ENCODE results near the gene ARHGAP18. TPM values are rescaled to one million over a fixed set of nuclear protein-coding genes. Genes with fewer than 3 reads are reported as not detected.

The ARHGAP18 gene
- total RNA-seq, 5 donors from 2014 or later (not counting 1 experiment from before 2014, with no cell fraction given): 3.6 to 4.3 (median 4.0) TPM

GRCh38 chr6:129749749-129750120 lies 39.8 kb upstream of the ARHGAP18 start:
- CTCF ChIA-PET: interaction anchor here (0.5 to 3.6 kb wide), 19 partner anchors 9 to 730 kb away, joined by 3 to 51 read pairs (median 5); partner anchors contain the start of gene ARHGAP18 (in 1 of the 2)
- Mint-ChIP-seq H3K4me1 (peaks cover 45 to 57% (median 48%) of the 10 kb centered on the region in 3 donors), H3K27ac (peak overlapping the region; percentile 92 to 95), H3K36me3 (no peaks in the 10 kb centered on the region), H3K4me3 (peak overlapping the region; percentile 54 to 77 (median 72)), H3K27me3 (no peaks in the 10 kb centered on the region), H3K9me3 (no peaks in the 10 kb centered on the region)
- Histone ChIP-seq H3K9me3 (no peaks in the 10 kb centered on the region), H3K27ac (ENCODE audit: low read length) (peak overlapping the region; percentile 84), H3K4me3 (ENCODE audit: control insufficient read depth in 1 of 2, extremely low read depth in 1 of 2, low read length in 1 of 2) (peak overlapping the region in 1 of 2 donors; percentile 3), H3K4me1 (ENCODE audit: control insufficient read depth in 1 of 2, extremely low read depth in 1 of 2, insufficient read depth in 2 of 2, low read length in 2 of 2) (peaks cover 24 to 34% of the 10 kb centered on the region in 2 experiments), H3K36me3 (ENCODE audit: control insufficient read depth in 2 of 2, extremely low read depth in 1 of 2, insufficient read depth in 1 of 2, low read length in 1 of 2) (no peaks in the 10 kb centered on the region), H3K27me3 (replicated peaks in 1 of 2; ENCODE audit: control insufficient read depth in 2 of 2, extremely low read depth in 1 of 2, insufficient read depth in 2 of 2, low read length in 1 of 2) (no peaks in the 10 kb centered on the region)
- POLR2A ChIA-PET: interaction anchor here (0.5 to 1.0 kb wide), 3 partner anchors 21 to 111 kb away, joined by 3 to 6 read pairs (median 4); no protein-coding TSS in a partner anchor
- WGBS (ENCODE audit: insufficient coverage): no CpG with 5 or more reads among the region's 4 CpGs
- peak in 14 of 35 experiments; percentile 4 to 74 (median 19) for DNase-seq
- ATAC-seq (replicated peaks in 1 of 4): peak; percentile 59 to 78 (median 76)

- Mint-ChIP-seq H3K36me3 (no peaks in the 10 kb centered on the region), H3K27ac (peak overlapping the region; percentile 92 to 95), H3K4me3 (peak overlapping the region; percentile 54 to 77 (median 72)), H3K9me3 (no peaks in the 10 kb centered on the region), H3K27me3 (no peaks in the 10 kb centered on the region), H3K4me1 (peaks cover 51 to 63% (median 51%) of the 10 kb centered on the region in 3 donors)
- H3K36me3 ChIP-seq (ENCODE audit: control insufficient read depth in 2 of 2, extremely low read depth in 1 of 2, insufficient read depth in 1 of 2, low read length in 1 of 2): no peaks in the 10 kb centered on the region
- peaks cover 24 to 34% of the 10 kb centered on the region in 2 experiments for H3K4me1 ChIP-seq (ENCODE audit: control insufficient read depth in 1 of 2, extremely low read depth in 1 of 2, insufficient read depth in 2 of 2, low read length in 2 of 2)
- H3K27me3 ChIP-seq (replicated peaks in 1 of 2; ENCODE audit: control insufficient read depth in 2 of 2, extremely low read depth in 1 of 2, insufficient read depth in 2 of 2, low read length in 1 of 2): no peaks in the 10 kb centered on the region
- ChIA-PET POLR2A (interaction anchor here (0.6 to 1.0 kb wide), 3 partner anchors 20 to 1858 kb away, joined by 3 to 4 read pairs (median 3); no protein-coding TSS in a partner anchor), CTCF (interaction anchor here (0.5 to 3.6 kb wide), 20 partner anchors 8 to 1796 kb away, joined by 3 to 51 read pairs (median 4); partner anchors contain the start of gene ARHGAP18 (in 1 of the 2))
- peak in 1 of 35 experiments; percentile 22 for DNase-seq
- peak in 1 of 4 experiments; percentile 3 for ATAC-seq (replicated peaks in 1 of 4)
- H3K4me3 ChIP-seq (ENCODE audit: control insufficient read depth in 1 of 2, extremely low read depth in 1 of 2, low read length in 1 of 2): peak overlapping the region in 1 of 2 donors; percentile 3
- peak overlapping the region; percentile 84 for H3K27ac ChIP-seq (ENCODE audit: low read length)
- WGBS (ENCODE audit: insufficient coverage): no CpG with 5 or more reads among the region's 7 CpGs
- no peaks in the 10 kb centered on the region for H3K9me3 ChIP-seq
Measured at GRCh38 chr6:129748901-129749748, 39.1 kb upstream of the ARHGAP18 start.

- CTCF ChIA-PET: interaction anchor here (0.6 to 3.6 kb wide), 12 partner anchors 9 to 273 kb away, joined by 3 to 51 read pairs (median 4); no protein-coding TSS in a partner anchor
- Mint-ChIP-seq H3K27ac (peak overlapping the region; percentile 92 to 95), H3K4me1 (peaks cover 56 to 70% (median 59%) of the 10 kb centered on the region in 3 donors), H3K9me3 (no peaks in the 10 kb centered on the region), H3K4me3 (peak overlapping the region; percentile 54 to 77 (median 72)), H3K27me3 (no peaks in the 10 kb centered on the region), H3K36me3 (no peaks in the 10 kb centered on the region)
- Histone ChIP-seq H3K36me3 (ENCODE audit: control insufficient read depth in 2 of 2, extremely low read depth in 1 of 2, insufficient read depth in 1 of 2, low read length in 1 of 2) (no peaks in the 10 kb centered on the region), H3K27me3 (replicated peaks in 1 of 2; ENCODE audit: control insufficient read depth in 2 of 2, extremely low read depth in 1 of 2, insufficient read depth in 2 of 2, low read length in 1 of 2) (no peaks in the 10 kb centered on the region), H3K4me1 (ENCODE audit: control insufficient read depth in 1 of 2, extremely low read depth in 1 of 2, insufficient read depth in 2 of 2, low read length in 2 of 2) (peaks cover 24 to 34% of the 10 kb centered on the region in 2 experiments), H3K9me3 (no peaks in the 10 kb centered on the region), H3K27ac (ENCODE audit: low read length) (peak overlapping the region; percentile 84), H3K4me3 (ENCODE audit: control insufficient read depth in 1 of 2, extremely low read depth in 1 of 2, low read length in 1 of 2) (peak overlapping the region in 1 of 2 donors; percentile 21)
- DNase-seq (peak in 31 of 35 experiments; percentile 4 to 78 (median 28)), ATAC-seq (replicated peaks in 1 of 4) (peak; percentile 81 to 84 (median 82))
- POLR2A ChIA-PET: interaction anchor here (0.6 to 1.0 kb wide), 5 partner anchors 76 to 1859 kb away, joined by 3 to 8 read pairs (median 3); no protein-coding TSS in a partner anchor
- 0% methylated on average over 2 of the region's 4 CpGs for WGBS (ENCODE audit: insufficient coverage)
Measured at GRCh38 chr6:129748212-129748900, 38.4 kb upstream of the ARHGAP18 start.

GRCh38 chr6:129747588-129748112 lies 37.7 kb upstream of the ARHGAP18 start:
- POLR2A ChIA-PET: interaction anchor here in 1 of 2 donors (0.7 to 0.8 kb wide), 2 partner anchors 75 to 393 kb away, joined by 4 to 8 read pairs; no protein-coding TSS in a partner anchor

GRCh38 chr6:129744880-129745237 lies 34.9 kb upstream of the ARHGAP18 start:
- POLR2A ChIA-PET: interaction anchor here in 1 of 2 donors (0.6 to 1.0 kb wide), 2 partner anchors 20 to 147 kb away, joined by 3 to 4 read pairs; no protein-coding TSS in a partner anchor
- CTCF ChIA-PET: interaction anchor here (0.6 to 2.7 kb wide), 7 partner anchors 9 to 277 kb away, joined by 3 to 13 read pairs (median 3); no protein-coding TSS in a partner anchor

More at GRCh38 chr6:129747588-129748112, 37.7 kb upstream of the ARHGAP18 start:
- Histone ChIP-seq H3K9me3 (no peaks in the 10 kb centered on the region), H3K27me3 (replicated peaks in 1 of 2; ENCODE audit: control insufficient read depth in 2 of 2, extremely low read depth in 1 of 2, insufficient read depth in 2 of 2, low read length in 1 of 2) (no peaks in the 10 kb centered on the region), H3K4me3 (ENCODE audit: control insufficient read depth in 1 of 2, extremely low read depth in 1 of 2, low read length in 1 of 2) (no peak overlapping the region), H3K4me1 (ENCODE audit: control insufficient read depth in 1 of 2, extremely low read depth in 1 of 2, insufficient read depth in 2 of 2, low read length in 2 of 2) (peaks cover 24 to 34% of the 10 kb centered on the region in 2 experiments), H3K27ac (ENCODE audit: low read length) (peak overlapping the region; percentile 84), H3K36me3 (ENCODE audit: control insufficient read depth in 2 of 2, extremely low read depth in 1 of 2, insufficient read depth in 1 of 2, low read length in 1 of 2) (no peaks in the 10 kb centered on the region)
- DNase-seq: no peak
- Mint-ChIP-seq H3K27me3 (no peaks in the 10 kb centered on the region), H3K4me1 (peaks cover 56 to 74% (median 64%) of the 10 kb centered on the region in 3 donors), H3K27ac (peak overlapping the region; percentile 94 to 95), H3K36me3 (no peaks in the 10 kb centered on the region), H3K4me3 (peak overlapping the region in 2 of 3 donors; percentile 54 to 77), H3K9me3 (no peaks in the 10 kb centered on the region)
- CTCF ChIA-PET: interaction anchor here (0.6 to 3.6 kb wide), 10 partner anchors 9 to 1786 kb away, joined by 3 to 51 read pairs (median 3); no protein-coding TSS in a partner anchor
- no peak for ATAC-seq (replicated peaks in 1 of 4)
- no CpG with 5 or more reads among the region's 4 CpGs for WGBS (ENCODE audit: insufficient coverage)

More at GRCh38 chr6:129744880-129745237, 34.9 kb upstream of the ARHGAP18 start:
- ATAC-seq (replicated peaks in 1 of 4) (no peak), DNase-seq (no peak)
- Histone ChIP-seq H3K4me1 (ENCODE audit: control insufficient read depth in 1 of 2, extremely low read depth in 1 of 2, insufficient read depth in 2 of 2, low read length in 2 of 2) (peaks cover 14 to 19% of the 10 kb centered on the region in 2 experiments), H3K27ac (ENCODE audit: low read length) (no peak overlapping the region), H3K36me3 (ENCODE audit: control insufficient read depth in 2 of 2, extremely low read depth in 1 of 2, insufficient read depth in 1 of 2, low read length in 1 of 2) (no peaks in the 10 kb centered on the region), H3K4me3 (ENCODE audit: control insufficient read depth in 1 of 2, extremely low read depth in 1 of 2, low read length in 1 of 2) (no peak overlapping the region), H3K9me3 (no peaks in the 10 kb centered on the region), H3K27me3 (replicated peaks in 1 of 2; ENCODE audit: control insufficient read depth in 2 of 2, extremely low read depth in 1 of 2, insufficient read depth in 2 of 2, low read length in 1 of 2) (no peaks in the 10 kb centered on the region)
- Mint-ChIP-seq H3K9me3 (no peaks in the 10 kb centered on the region), H3K4me1 (peaks cover 36 to 60% (median 53%) of the 10 kb centered on the region in 3 donors), H3K27ac (peak overlapping the region; percentile 36 to 78), H3K36me3 (no peaks in the 10 kb centered on the region), H3K27me3 (no peaks in the 10 kb centered on the region), H3K4me3 (no peak overlapping the region)
- 100% methylated on average over 1 of the region's 6 CpGs for WGBS (ENCODE audit: insufficient coverage)
